Activated T-helper 1 cell treated with anti-CD3 and anti-CD28 coated beads, Interleukin-12 subunit alpha, Interleukin-12 subunit beta, Interleukin-2, Interleukin-4 antibody, amounts not matched to agents 30 ng/mL and 10 ng/mL and 1 ng/mL, durations not matched to agents 14 hours and 24 hours and 36 hours (primary cell): Measurements from ENCODE around the gene MTOR. TPM values are rescaled to one million over a fixed set of nuclear protein-coding genes. Genes with fewer than 3 reads are reported as not detected.

Experiments used
- DNase-seq: peaks from one replicate; pipeline ENCODE4 v3.0.0; 2021; ENCODE audit warnings: low spot score
- H3K27ac Mint-ChIP-seq: one replicate; pipeline ENCODE4 v1.8.0; 2021; ENCODE audit warnings: mild to moderate bottlenecking, mixed read lengths
- H3K27me3 Mint-ChIP-seq: one replicate; pipeline ENCODE4 v1.8.0; 2022; ENCODE audit warnings: mild to moderate bottlenecking, moderate library complexity, mixed read lengths; ENCODE audit not compliant: insufficient read depth
- H3K36me3 Mint-ChIP-seq: one replicate; pipeline ENCODE4 v1.8.0; 2021; ENCODE audit warnings: low read depth, mixed read lengths
- H3K4me1 Mint-ChIP-seq: one replicate; pipeline ENCODE4 v1.8.0; 2021; ENCODE audit warnings: low read depth, mixed read lengths
- H3K4me3 Mint-ChIP-seq: one replicate; pipeline ENCODE4 v1.8.0; 2021; ENCODE audit warnings: mild to moderate bottlenecking, moderate library complexity, mixed read lengths
- H3K9me3 Mint-ChIP-seq: one replicate; pipeline ENCODE4 v1.8.0; 2021; ENCODE audit warnings: mixed read lengths
- intact Hi-C: fragments of 100-400 bp; cut with micrococcal nuclease; formaldehyde crosslinking; loops from one replicate; pipeline ENCODE4 v1.15.1; 2024
- total RNA-seq: library from RNA; stranded (reverse); gene quantifications from 2 replicates; pipeline ENCODE4 v1.2.3, GENCODE V29; 2022

MTOR gene
- total RNA-seq, 1 donor from 2014 or later, result 48.7 TPM

GRCh38 chr1:11157867-11158266, 104.5 kb downstream of the MTOR start:
- H3K4me1 Mint-ChIP-seq, result peaks cover 24% of the 10 kb centered on the region
- H3K27ac Mint-ChIP-seq, result peak overlapping the region; percentile 6
- intact Hi-C loops, result no loop called here
- peaks cover 21% of the 10 kb centered on the region for H3K36me3 Mint-ChIP-seq
- H3K27me3 Mint-ChIP-seq, result no peaks in the 10 kb centered on the region
- no peak overlapping the region for H3K4me3 Mint-ChIP-seq
- no peak for DNase-seq
- H3K9me3 Mint-ChIP-seq, result no peaks in the 10 kb centered on the region

GRCh38 chr1:11157394-11157793, 105.0 kb downstream of the MTOR start:
- peak overlapping the region; percentile 62 for H3K27ac Mint-ChIP-seq
- peaks cover 24% of the 10 kb centered on the region for H3K4me1 Mint-ChIP-seq
- intact Hi-C loops, result no loop called here
- no peak overlapping the region for H3K4me3 Mint-ChIP-seq
- H3K9me3 Mint-ChIP-seq, result no peaks in the 10 kb centered on the region
- no peaks in the 10 kb centered on the region for H3K27me3 Mint-ChIP-seq
- DNase-seq, result no peak
- peaks cover 24% of the 10 kb centered on the region for H3K36me3 Mint-ChIP-seq

GRCh38 chr1:11156963-11157362, 105.4 kb downstream of the MTOR start:
- H3K9me3 Mint-ChIP-seq, result no peaks in the 10 kb centered on the region

GRCh38 chr1:11156441-11156840, 105.9 kb downstream of the MTOR start:
- no peaks in the 10 kb centered on the region for H3K27me3 Mint-ChIP-seq
- H3K4me3 Mint-ChIP-seq, result no peak overlapping the region
- H3K9me3 Mint-ChIP-seq, result no peaks in the 10 kb centered on the region
- DNase-seq, result no peak
- intact Hi-C loops, result no loop called here
- peaks cover 24% of the 10 kb centered on the region for H3K4me1 Mint-ChIP-seq
- peak overlapping the region; percentile 26 for H3K27ac Mint-ChIP-seq
- H3K36me3 Mint-ChIP-seq, result peaks cover 23% of the 10 kb centered on the region

More at GRCh38 chr1:11156963-11157362, 105.4 kb downstream of the MTOR start:
- Mint-ChIP-seq H3K27ac (peak overlapping the region; percentile 62), H3K27me3 (no peaks in the 10 kb centered on the region), H3K4me1 (peaks cover 24% of the 10 kb centered on the region), H3K36me3 (peaks cover 23% of the 10 kb centered on the region), H3K4me3 (no peak overlapping the region)
- DNase-seq, result no peak
- intact Hi-C loops, result no loop called here

- DNase-seq, result no peak
- intact Hi-C loops, result no loop called here
- no peaks in the 10 kb centered on the region for H3K9me3 Mint-ChIP-seq
- no peaks in the 10 kb centered on the region for H3K27me3 Mint-ChIP-seq
- H3K36me3 Mint-ChIP-seq, result peaks cover 31% of the 10 kb centered on the region
- no peak overlapping the region for H3K4me3 Mint-ChIP-seq
- H3K27ac Mint-ChIP-seq, result no peak overlapping the region
- H3K4me1 Mint-ChIP-seq, result peaks cover 21% of the 10 kb centered on the region
Measured at GRCh38 chr1:11153184-11153583, 109.2 kb downstream of the MTOR start.

- H3K9me3 Mint-ChIP-seq, result no peaks in the 10 kb centered on the region
- H3K27ac Mint-ChIP-seq, result no peak overlapping the region
- intact Hi-C loops, result no loop called here
- peaks cover 31% of the 10 kb centered on the region for H3K36me3 Mint-ChIP-seq
- no peaks in the 10 kb centered on the region for H3K27me3 Mint-ChIP-seq
- peaks cover 16% of the 10 kb centered on the region for H3K4me1 Mint-ChIP-seq
- no peak overlapping the region for H3K4me3 Mint-ChIP-seq
- no peak for DNase-seq
Measured at GRCh38 chr1:11152755-11153154, 109.6 kb downstream of the MTOR start.

GRCh38 chr1:11151826-11152612, 110.3 kb downstream of the MTOR start:
- intact Hi-C loops, result no loop called here
- Mint-ChIP-seq H3K4me3 (no peak overlapping the region), H3K27me3 (no peaks in the 10 kb centered on the region), H3K36me3 (peaks cover 31% of the 10 kb centered on the region), H3K4me1 (peaks cover 9% of the 10 kb centered on the region), H3K27ac (no peak overlapping the region), H3K9me3 (no peaks in the 10 kb centered on the region)
- DNase-seq, result no peak

GRCh38 chr1:11151114-11151513, 111.2 kb downstream of the MTOR start:
- H3K4me3 Mint-ChIP-seq, result no peak overlapping the region
- no peaks in the 10 kb centered on the region for H3K4me1 Mint-ChIP-seq
- no peaks in the 10 kb centered on the region for H3K9me3 Mint-ChIP-seq
- H3K27ac Mint-ChIP-seq, result no peak overlapping the region
- DNase-seq, result no peak
- intact Hi-C loops, result no loop called here
- peaks cover 30% of the 10 kb centered on the region for H3K36me3 Mint-ChIP-seq
- H3K27me3 Mint-ChIP-seq, result no peaks in the 10 kb centered on the region

GRCh38 chr1:11150326-11150725, 112.0 kb downstream of the MTOR start:
- Mint-ChIP-seq H3K4me3 (no peak overlapping the region), H3K27ac (no peak overlapping the region), H3K27me3 (no peaks in the 10 kb centered on the region), H3K9me3 (no peaks in the 10 kb centered on the region), H3K4me1 (no peaks in the 10 kb centered on the region), H3K36me3 (peaks cover 35% of the 10 kb centered on the region)
- intact Hi-C loops, result no loop called here
- no peak for DNase-seq

GRCh38 chr1:11147197-11147770, 115.1 kb downstream of the MTOR start:
- no peaks in the 10 kb centered on the region for H3K27me3 Mint-ChIP-seq
- intact Hi-C loops, result no loop called here

GRCh38 chr1:11145741-11146140, 116.6 kb downstream of the MTOR start:
- H3K36me3 Mint-ChIP-seq, result peaks cover 40% of the 10 kb centered on the region
- no peaks in the 10 kb centered on the region for H3K27me3 Mint-ChIP-seq
- no peak overlapping the region for H3K4me3 Mint-ChIP-seq
- H3K27ac Mint-ChIP-seq, result no peak overlapping the region
- H3K9me3 Mint-ChIP-seq, result no peaks in the 10 kb centered on the region
- H3K4me1 Mint-ChIP-seq, result peaks cover 23% of the 10 kb centered on the region
- no peak for DNase-seq
- intact Hi-C loops, result no loop called here

More at GRCh38 chr1:11147197-11147770, 115.1 kb downstream of the MTOR start:
- no peak for DNase-seq
- peaks cover 43% of the 10 kb centered on the region for H3K36me3 Mint-ChIP-seq
- H3K27ac Mint-ChIP-seq, result no peak overlapping the region
- no peak overlapping the region for H3K4me3 Mint-ChIP-seq
- no peaks in the 10 kb centered on the region for H3K9me3 Mint-ChIP-seq
- peaks cover 23% of the 10 kb centered on the region for H3K4me1 Mint-ChIP-seq

- Mint-ChIP-seq H3K27me3 (no peaks in the 10 kb centered on the region), H3K27ac (peak overlapping the region; percentile 89), H3K4me1 (peaks cover 23% of the 10 kb centered on the region), H3K36me3 (peaks cover 40% of the 10 kb centered on the region), H3K4me3 (no peak overlapping the region), H3K9me3 (no peaks in the 10 kb centered on the region)
- intact Hi-C loops, result loop anchor here (1.0 kb wide), 1 partner anchor 83 kb away; no protein-coding TSS in a partner anchor
- no peak for DNase-seq
Measured at GRCh38 chr1:11144570-11145256, 117.6 kb downstream of the MTOR start.

GRCh38 chr1:11143907-11144306, 118.4 kb downstream of the MTOR start:
- intact Hi-C loops, result loop anchor here (1.0 kb wide), 1 partner anchor 83 kb away; no protein-coding TSS in a partner anchor
- no peak for DNase-seq
- Mint-ChIP-seq H3K4me3 (peak overlapping the region; percentile 16), H3K27ac (peak overlapping the region; percentile 89), H3K9me3 (no peaks in the 10 kb centered on the region), H3K36me3 (peaks cover 31% of the 10 kb centered on the region), H3K4me1 (peaks cover 23% of the 10 kb centered on the region), H3K27me3 (no peaks in the 10 kb centered on the region)
